ENCODE results near the gene NEU4.

Gene NEU4

DNA sequence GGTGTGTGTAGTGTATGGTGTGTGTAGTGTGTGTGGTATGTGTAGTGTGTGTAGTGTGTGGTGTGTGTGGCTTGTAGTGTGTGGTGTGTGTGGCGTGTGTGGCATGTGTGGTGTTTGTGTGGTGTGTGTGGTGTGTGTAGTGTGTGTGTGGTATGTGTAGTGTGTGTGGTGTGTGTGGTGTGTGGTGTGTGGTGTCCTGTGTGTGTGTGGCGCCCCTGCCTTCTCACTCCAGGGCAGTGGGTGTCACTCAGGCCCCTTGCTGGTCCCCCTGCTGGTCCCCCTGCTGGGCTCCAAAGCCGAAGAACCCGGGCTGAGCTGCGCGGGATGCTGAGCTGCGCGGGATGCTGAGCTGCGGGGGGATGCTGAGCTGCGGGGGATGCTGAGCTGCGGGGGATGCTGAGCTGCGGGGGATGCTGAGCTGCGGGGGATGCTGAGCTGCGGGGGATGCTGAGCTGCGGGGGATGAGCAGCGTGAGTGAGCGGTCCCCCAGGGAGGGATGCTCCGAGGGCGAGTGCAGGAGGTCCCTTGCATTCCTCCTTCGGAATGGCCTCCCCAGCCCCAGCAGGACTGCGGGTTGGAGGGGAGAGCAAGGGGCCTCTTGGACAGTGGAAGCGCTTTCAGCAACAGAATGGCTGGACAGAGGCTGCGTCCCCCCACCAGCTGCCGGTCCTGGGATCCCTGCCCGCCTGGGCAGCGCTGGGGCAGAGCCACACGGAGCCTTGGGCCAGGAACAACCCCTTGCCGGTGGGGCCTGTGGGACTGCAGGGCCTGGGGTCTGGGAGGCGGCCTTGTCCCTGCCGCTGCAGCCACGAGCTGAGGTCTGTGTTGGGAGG, 57.2 kb downstream of the NEU4 start:
- no peak for DNase-seq (ENCODE audit: low read depth)

All from activated T-helper 1 cell treated with Interleukin-2 at 50 U/mL for 16 hours (primary cell).